HCT116 (cell line): ENCODE results near the gene PSPC1. TPM values are rescaled to one million over a fixed set of nuclear protein-coding genes. Genes with fewer than 3 reads are reported as not detected.
A peak's percentile ranks its signal among the peaks of the same experiment; 100 is the strongest.

Experiments
- ATAC-seq: fragments of 200-7000 bp; cut with Tn5 transposase; 2 replicates; pipeline ENCODE4 v1.9.1; 2020; ENCODE audit warnings: mild to moderate bottlenecking, moderate library complexity
- BruUV-seq: library from RNA; stranded (reverse); fragments of 400-500 nt; replicated peaks from 2 replicates; lab custom pipeline; 2021; lab: Mats Ljungman, UMichigan
- CTCF ChIA-PET: fragments of 300-600 bp; sonication (Branson Sonifier 250); formaldehyde crosslinking; loops from one replicate; lab custom pipeline; 2021; ENCODE audit warnings: antibody characterized with exemption; lab: Charles Lee
- POLR2A ChIA-PET: fragments of 300-600, 350-600 bp; sonication (Branson Sonifier 250); formaldehyde crosslinking; loops from one replicate; lab custom pipeline; 2021; ENCODE audit warnings: antibody characterized with exemption; lab: Charles Lee
- RAD21 ChIA-PET, 2 experiments: fragments of 300-600 bp; sonication (Branson Sonifier 250); formaldehyde crosslinking; loops; one replicate each; lab custom pipeline; 2023; ENCODE audit warnings: low total read pairs in 2 of 2; ENCODE audit not compliant: uncharacterized antibody in 2 of 2, unreplicated experiment in 2 of 2, low non-redundant PET in 1 of 2; lab: Charles Lee
- DNase-seq: peaks from one replicate; pipeline ENCODE4 v3.0.0-alpha.2; 2010; ENCODE audit warnings: low read depth, low spot score
- H2AFZ ChIP-seq: fragments of 200-600 bp; shearing (Covaris generic), sonication (generic); 2 replicates; pipeline ENCODE4 v1.6.1; 2017; ENCODE audit warnings: low read depth, mixed run types, mixed read lengths, antibody characterized with exemption, low read length; ENCODE audit not compliant: poor library complexity, severe bottlenecking
- H3K27ac ChIP-seq: 2 replicates; pipeline ENCODE4 v1.5.1; 2012; ENCODE audit warnings: low read depth, low read length
- H3K27me3 ChIP-seq: fragments of 200-600 bp; sonication (generic); 2 replicates; pipeline ENCODE4 v1.6.1; 2016; ENCODE audit warnings: mixed run types, low read length, mixed read lengths; ENCODE audit not compliant: insufficient read depth
- H3K36me3 ChIP-seq, 2 experiments: fragments of 200-500 bp in 1 of 2; fragments of 200-600 bp in 1 of 2; sonication (Bioruptor generic) in 1 of 2; sonication (generic) in 1 of 2; 2 replicates each; pipeline versions ENCODE4 v1.5.1 to v1.6.1; 2014 to 2016; ENCODE audit warnings: low read length in 2 of 2, inconsistent platforms in 1 of 2, mixed read lengths in 1 of 2, mixed run types in 1 of 2; ENCODE audit not compliant: insufficient read depth in 2 of 2, control insufficient read depth in 1 of 2
- H3K4me1 ChIP-seq, 2 experiments: fragments of 200-600 bp in 1 of 2; sonication (generic) in 1 of 2; 2 replicates each; pipeline versions ENCODE4 v1.5.1 to v1.6.1; 2012 to 2017; ENCODE audit warnings: low read length in 2 of 2, inconsistent platforms in 1 of 2, mild to moderate bottlenecking in 1 of 2, mixed read lengths in 1 of 2, mixed run types in 1 of 2, moderate library complexity in 1 of 2; ENCODE audit not compliant: insufficient read depth in 2 of 2, control insufficient read depth in 1 of 2
- H3K4me2 ChIP-seq: fragments of 200-600 bp; sonication (generic); 2 replicates; pipeline ENCODE4 v1.6.1; 2017; ENCODE audit warnings: mixed run types, low read length, mixed read lengths
- H3K4me3 ChIP-seq, 2 experiments: fragments of 200-600 bp in 1 of 2; sonication (generic) in 1 of 2; replicated peaks in 1 of 2; 2 replicates each; pipeline ENCODE4 v1.5.1; 2011 to 2016; ENCODE audit warnings: low read length in 2 of 2, control low read depth in 1 of 2, low read depth in 1 of 2, mild to moderate bottlenecking in 1 of 2, mixed read lengths in 1 of 2, mixed run types in 1 of 2
- H3K79me2 ChIP-seq: fragments of 200-600 bp; sonication (generic); 2 replicates; pipeline ENCODE4 v1.6.1; 2017; ENCODE audit warnings: mild to moderate bottlenecking, mixed run types, low read length, moderate library complexity, mixed read lengths; ENCODE audit not compliant: insufficient read depth
- H3K9ac ChIP-seq: fragments of 200-600 bp; sonication (generic); 2 replicates; pipeline ENCODE4 v1.6.1; 2016; ENCODE audit warnings: low read length, mixed read lengths
- H3K9me2 ChIP-seq: fragments of 200-600 bp; sonication (generic), shearing (Covaris generic); 2 replicates; pipeline ENCODE4 v1.6.1; 2017; ENCODE audit warnings: mixed run types, mild to moderate bottlenecking, moderate library complexity; ENCODE audit not compliant: insufficient read depth
- H3K9me3 ChIP-seq, 2 experiments: fragments of 200-500 bp in 1 of 2; fragments of 200-600 bp in 1 of 2; sonication (Bioruptor generic) in 1 of 2; sonication (generic) in 1 of 2; 2 replicates each; pipeline ENCODE4 v1.6.1; 2014 to 2017; ENCODE audit warnings: low read length in 2 of 2, mixed read lengths in 2 of 2, inconsistent platforms in 1 of 2, low read depth in 1 of 2, mild to moderate bottlenecking in 1 of 2, mixed run types in 1 of 2, moderate library complexity in 1 of 2; ENCODE audit not compliant: control insufficient read depth in 1 of 2, insufficient read depth in 1 of 2
- H4K20me1 ChIP-seq: fragments of 200-600 bp; sonication (generic), shearing (Covaris generic); 2 replicates; pipeline ENCODE4 v1.6.1; 2017; ENCODE audit warnings: mixed run types, mild to moderate bottlenecking, moderate library complexity; ENCODE audit not compliant: insufficient read depth
- CBX3 ChIP-seq: IDR thresholded peaks from 2 replicates; pipeline ENCODE4 v1.6.1; 2012; ENCODE audit warnings: low read depth
- EZH2 ChIP-seq: fragments of 200-600 bp; sonication (generic); IDR thresholded peaks from 2 replicates; pipeline ENCODE4 v1.6.1; 2017; ENCODE audit warnings: antibody characterized with exemption, mixed run types
- MAX ChIP-seq: IDR thresholded peaks from 2 replicates; pipeline ENCODE4 v1.6.1; 2012
- SP1 ChIP-seq: IDR thresholded peaks from 2 replicates; pipeline ENCODE4 v1.6.1; 2012; ENCODE audit warnings: low read depth
- TCF7L2 ChIP-seq: IDR thresholded peaks from 2 replicates; pipeline ENCODE4 v1.7.0; 2011; ENCODE audit warnings: borderline replicate concordance, inconsistent platforms; ENCODE audit not compliant: insufficient read depth, insufficient read length; ENCODE audit errors: extremely low read depth
- ZFX ChIP-seq: fragments of 450-650 bp; IDR thresholded peaks from 2 replicates; pipeline ENCODE4 v1.6.1; 2017
- ZNF274 ChIP-seq: fragments of 200-500 bp; sonication (Bioruptor generic); IDR thresholded peaks from 2 replicates; pipeline ENCODE4 v1.6.1; 2014; ENCODE audit warnings: mild to moderate bottlenecking, low read depth, low read length, inconsistent platforms
- intact Hi-C: fragments of 100-400 bp; cut with micrococcal nuclease; formaldehyde crosslinking; loops from 2 replicates; pipeline ENCODE4 v1.10.0; 2022
- total RNA-seq: library from RNA; stranded (reverse); gene quantifications from one replicate; pipeline ENCODE4 v1.2.1, GENCODE V29; 2021; ENCODE audit not compliant: unreplicated experiment
- TF ChIP-seq, protein P1 (sequence below): IDR thresholded peaks from 2 replicates; pipeline ENCODE4 v1.6.1; 2012; ENCODE audit warnings: low read depth

Gene PSPC1
- total RNA-seq, 1 experiment from 2014 or later = 57.7 TPM

DNA sequence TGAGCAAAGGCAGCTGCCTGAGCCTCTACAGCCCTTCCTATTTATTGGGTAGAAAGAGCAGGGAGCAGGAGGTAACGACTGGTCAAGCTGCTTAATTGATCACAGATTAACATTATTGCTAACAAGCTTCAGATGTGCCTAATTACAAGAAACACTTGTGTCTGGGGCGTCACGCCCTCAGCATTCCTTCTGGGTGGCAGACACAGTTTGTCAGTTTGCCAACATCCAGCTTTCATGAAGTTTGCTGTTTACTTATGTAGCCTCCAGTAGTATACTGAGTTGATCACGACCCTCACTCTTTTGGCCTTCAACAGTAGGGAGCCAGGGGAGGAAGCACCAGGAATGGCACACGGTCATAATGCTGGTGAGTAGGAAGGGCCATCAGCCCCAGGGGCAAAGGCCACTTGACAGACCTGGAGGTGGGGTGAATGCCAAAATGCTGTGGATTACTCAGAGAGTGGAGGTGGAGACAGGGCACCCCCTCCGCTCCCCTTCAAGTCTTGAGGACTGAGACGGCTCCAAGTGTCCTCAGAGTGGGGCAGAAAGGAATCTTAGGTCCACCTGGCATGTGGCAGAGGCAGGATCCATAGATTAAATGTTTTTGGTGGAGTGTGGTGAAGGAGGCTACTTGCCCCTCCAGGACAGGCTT, 34.9 kb upstream of the PSPC1 start:
- H2AFZ ChIP-seq = no peak overlapping the region
- DNase-seq (no peak), ATAC-seq (no peak)
- TF ChIP-seq MAX (no peak), SP1 (no peak), TCF7L2 (no peak), ZFX (no peak), EZH2 (no peak), CBX3 (no peak), ZNF274 (no peak)
- TF ChIP-seq, protein P1, sequence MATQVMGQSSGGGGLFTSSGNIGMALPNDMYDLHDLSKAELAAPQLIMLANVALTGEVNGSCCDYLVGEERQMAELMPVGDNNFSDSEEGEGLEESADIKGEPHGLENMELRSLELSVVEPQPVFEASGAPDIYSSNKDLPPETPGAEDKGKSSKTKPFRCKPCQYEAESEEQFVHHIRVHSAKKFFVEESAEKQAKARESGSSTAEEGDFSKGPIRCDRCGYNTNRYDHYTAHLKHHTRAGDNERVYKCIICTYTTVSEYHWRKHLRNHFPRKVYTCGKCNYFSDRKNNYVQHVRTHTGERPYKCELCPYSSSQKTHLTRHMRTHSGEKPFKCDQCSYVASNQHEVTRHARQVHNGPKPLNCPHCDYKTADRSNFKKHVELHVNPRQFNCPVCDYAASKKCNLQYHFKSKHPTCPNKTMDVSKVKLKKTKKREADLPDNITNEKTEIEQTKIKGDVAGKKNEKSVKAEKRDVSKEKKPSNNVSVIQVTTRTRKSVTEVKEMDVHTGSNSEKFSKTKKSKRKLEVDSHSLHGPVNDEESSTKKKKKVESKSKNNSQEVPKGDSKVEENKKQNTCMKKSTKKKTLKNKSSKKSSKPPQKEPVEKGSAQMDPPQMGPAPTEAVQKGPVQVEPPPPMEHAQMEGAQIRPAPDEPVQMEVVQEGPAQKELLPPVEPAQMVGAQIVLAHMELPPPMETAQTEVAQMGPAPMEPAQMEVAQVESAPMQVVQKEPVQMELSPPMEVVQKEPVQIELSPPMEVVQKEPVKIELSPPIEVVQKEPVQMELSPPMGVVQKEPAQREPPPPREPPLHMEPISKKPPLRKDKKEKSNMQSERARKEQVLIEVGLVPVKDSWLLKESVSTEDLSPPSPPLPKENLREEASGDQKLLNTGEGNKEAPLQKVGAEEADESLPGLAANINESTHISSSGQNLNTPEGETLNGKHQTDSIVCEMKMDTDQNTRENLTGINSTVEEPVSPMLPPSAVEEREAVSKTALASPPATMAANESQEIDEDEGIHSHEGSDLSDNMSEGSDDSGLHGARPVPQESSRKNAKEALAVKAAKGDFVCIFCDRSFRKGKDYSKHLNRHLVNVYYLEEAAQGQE = no peak
- H3K4me1 ChIP-seq = peaks cover 32 to 46% of the 10 kb centered on the region in 2 experiments
- no TSS peak for BruUV-seq
- CTCF ChIA-PET = interaction anchor here (0.7 to 1.7 kb wide), 13 partner anchors 10 to 230 kb away, joined by 3 to 10 read pairs (median 3); no protein-coding TSS in a partner anchor
- peak overlapping the region; percentile 36; the same call in 1 of the 2 replicates for H3K4me2 ChIP-seq
- no peaks in the 10 kb centered on the region; a peak in 1 of 4 replicates for H3K36me3 ChIP-seq
- no peaks in the 10 kb centered on the region for H3K9me2 ChIP-seq
- no peaks in the 10 kb centered on the region for H4K20me1 ChIP-seq
- no peaks in the 10 kb centered on the region for H3K27me3 ChIP-seq
- H3K27ac ChIP-seq = no peak overlapping the region
- peaks cover 4% of the 10 kb centered on the region; the same call in 1 of the 2 replicates for H3K79me2 ChIP-seq
- intact Hi-C loops = no loop called here
- no peaks in the 10 kb centered on the region for H3K9me3 ChIP-seq
- no peak overlapping the region for H3K9ac ChIP-seq
- H3K4me3 ChIP-seq = no peak overlapping the region
- RAD21 ChIA-PET = no interaction called here
- POLR2A ChIA-PET = no interaction called here
